NT2/D1 (cell line): ENCODE results near the gene SHB.

Source experiments
- DNase-seq: peaks from one replicate; pipeline ENCODE4 v3.0.0-alpha.2; 2011; ENCODE audit warnings: low read depth, low spot score
- H3K27me3 ChIP-seq: 2 replicates; pipeline ENCODE4 v1.6.0; 2011; ENCODE audit warnings: mild to moderate bottlenecking; ENCODE audit not compliant: insufficient read length, insufficient read depth
- H3K36me3 ChIP-seq: 2 replicates; pipeline ENCODE4 v1.6.1; 2011; ENCODE audit warnings: mild to moderate bottlenecking, low read length, mixed read lengths; ENCODE audit not compliant: insufficient read depth, insufficient read length
- H3K4me1 ChIP-seq: 2 replicates; pipeline ENCODE4 v1.5.1; 2011; ENCODE audit not compliant: insufficient read depth, insufficient read length
- H3K4me3 ChIP-seq: 2 replicates; pipeline ENCODE4 v1.5.1; 2011; ENCODE audit warnings: low read depth; ENCODE audit not compliant: insufficient read length
- H3K9ac ChIP-seq: 2 replicates; pipeline ENCODE4 v1.6.0; 2011; ENCODE audit warnings: low read depth; ENCODE audit not compliant: insufficient read length
- H3K9me3 ChIP-seq: 2 replicates; pipeline ENCODE4 v1.5.1; 2011; ENCODE audit warnings: mild to moderate bottlenecking, low read length; ENCODE audit not compliant: insufficient read depth
- SUZ12 ChIP-seq: IDR thresholded peaks from 2 replicates; pipeline ENCODE4 v1.6.1; 2011; ENCODE audit not compliant: insufficient read length, insufficient read depth; ENCODE audit errors: extremely low read depth
- YY1 ChIP-seq: IDR thresholded peaks from 2 replicates; pipeline ENCODE4 v1.6.1; 2011; ENCODE audit not compliant: insufficient read length, insufficient read depth
- ZNF274 ChIP-seq: IDR thresholded peaks from 2 replicates; pipeline ENCODE4 v1.6.1; 2011; ENCODE audit warnings: mild to moderate bottlenecking, low read depth, low read length

SHB gene

GRCh38 chr9:38085308-38085707 is 16.3 kb upstream of the SHB start:
- no peak overlapping the region for H3K4me3 ChIP-seq
- peaks cover 17% of the 10 kb centered on the region for H3K4me1 ChIP-seq
- no peaks in the 10 kb centered on the region for H3K27me3 ChIP-seq
- TF ChIP-seq YY1 (no peak), SUZ12 (no peak), ZNF274 (no peak)
- no peak for DNase-seq
- H3K9ac ChIP-seq, result no peak overlapping the region
- H3K9me3 ChIP-seq, result no peaks in the 10 kb centered on the region
- no peaks in the 10 kb centered on the region for H3K36me3 ChIP-seq

GRCh38 chr9:38084556-38084880 is 15.5 kb upstream of the SHB start:
- Histone ChIP-seq H3K36me3 (no peaks in the 10 kb centered on the region), H3K27me3 (no peaks in the 10 kb centered on the region), H3K4me1 (peaks cover 13% of the 10 kb centered on the region), H3K9me3 (no peaks in the 10 kb centered on the region), H3K4me3 (no peak overlapping the region), H3K9ac (no peak overlapping the region)
- TF ChIP-seq SUZ12 (no peak), ZNF274 (no peak), YY1 (no peak)
- no peak for DNase-seq

DNA sequence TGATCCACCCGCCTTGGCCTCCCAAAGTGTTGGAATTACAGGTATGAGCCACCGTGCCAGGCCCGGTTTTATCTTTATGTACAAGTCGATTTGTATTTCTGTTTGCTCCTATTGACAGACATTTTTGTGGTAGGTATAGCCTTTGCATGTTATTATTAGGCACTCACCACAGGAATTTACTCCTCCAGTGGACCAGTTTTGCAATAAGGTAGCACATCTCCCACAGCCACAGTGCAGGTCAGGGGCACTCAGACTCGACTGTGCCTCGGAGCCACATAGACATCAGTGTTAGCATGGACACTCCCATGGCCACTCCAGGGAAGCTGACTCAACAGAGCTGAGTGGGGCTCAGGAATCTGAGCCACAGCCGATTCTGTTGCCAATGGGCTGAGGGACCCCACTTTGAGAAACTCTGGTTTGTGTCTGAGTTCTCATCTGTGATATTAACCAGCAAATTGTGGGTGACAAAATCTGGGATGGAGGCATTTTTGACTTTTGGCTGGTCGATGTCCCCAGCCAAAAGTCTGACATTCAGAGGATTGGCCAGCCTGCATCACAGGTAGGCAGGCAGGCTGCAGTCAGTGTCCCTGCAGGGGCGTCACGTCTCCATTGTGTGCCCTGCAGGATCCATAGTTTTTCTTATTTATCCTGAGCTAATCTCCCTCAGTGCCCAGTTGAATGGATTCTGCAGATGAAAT is 15.0 kb upstream of the SHB start:
- Histone ChIP-seq H3K4me1 (peaks cover 11% of the 10 kb centered on the region), H3K9ac (no peak overlapping the region), H3K4me3 (no peak overlapping the region), H3K36me3 (no peaks in the 10 kb centered on the region), H3K27me3 (no peaks in the 10 kb centered on the region), H3K9me3 (no peaks in the 10 kb centered on the region)
- TF ChIP-seq ZNF274 (no peak), YY1 (no peak), SUZ12 (no peak)
- no peak for DNase-seq

GRCh38 chr9:38082446-38083287 is 13.6 kb upstream of the SHB start:
- DNase-seq, result no peak

DNA sequence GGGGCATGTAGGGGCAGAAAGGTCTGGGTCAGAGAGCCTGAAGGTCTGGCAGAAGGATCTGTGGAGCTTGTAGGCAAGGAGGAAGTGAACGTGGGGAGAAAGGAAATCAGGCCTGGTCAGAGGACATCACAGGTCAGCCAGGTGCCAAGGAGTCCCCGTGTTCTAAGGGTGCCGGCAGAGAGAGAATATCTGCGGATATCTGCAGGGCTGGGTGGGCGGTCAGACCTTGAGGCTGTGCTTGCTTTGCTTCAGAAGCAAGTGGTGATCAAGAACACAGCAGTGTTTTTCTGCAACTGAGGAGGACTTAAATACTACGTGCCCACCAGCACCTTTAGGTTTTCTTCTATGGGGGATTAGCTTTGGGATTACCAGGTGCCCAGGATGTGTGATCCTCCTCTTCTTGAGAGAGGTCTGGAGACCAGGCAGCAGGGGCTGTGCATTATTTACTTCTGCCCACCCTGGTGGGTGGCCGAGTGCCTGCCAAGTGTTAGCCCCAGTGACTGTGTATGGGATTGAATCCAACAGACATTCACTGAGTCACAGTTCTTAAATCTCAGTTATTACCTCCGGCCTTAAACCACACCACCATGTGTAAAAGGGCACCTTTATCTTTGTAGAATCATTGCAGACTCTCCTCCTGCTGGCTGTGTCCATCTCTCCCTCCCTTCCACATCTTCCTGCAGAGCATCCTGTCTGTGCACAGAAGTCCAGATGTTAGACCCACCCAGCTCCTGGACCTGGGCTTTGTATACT is 12.5 kb upstream of the SHB start:
- no peaks in the 10 kb centered on the region for H3K27me3 ChIP-seq
- no peak for DNase-seq
- H3K4me1 ChIP-seq, result peaks cover 11% of the 10 kb centered on the region
- TF ChIP-seq SUZ12 (no peak), ZNF274 (no peak), YY1 (no peak)
- no peaks in the 10 kb centered on the region for H3K9me3 ChIP-seq
- no peak overlapping the region for H3K4me3 ChIP-seq
- H3K36me3 ChIP-seq, result no peaks in the 10 kb centered on the region
- no peak overlapping the region for H3K9ac ChIP-seq

More at GRCh38 chr9:38082446-38083287, 13.6 kb upstream of the SHB start:
- TF ChIP-seq YY1, result no peak
- TF ChIP-seq ZNF274, result no peak
- TF ChIP-seq SUZ12, result no peak
- H3K4me1 ChIP-seq, result peaks cover 11% of the 10 kb centered on the region
- H3K9ac ChIP-seq, result no peak overlapping the region
- no peak overlapping the region for H3K4me3 ChIP-seq
- H3K9me3 ChIP-seq, result no peaks in the 10 kb centered on the region
- no peaks in the 10 kb centered on the region for H3K36me3 ChIP-seq
- H3K27me3 ChIP-seq, result no peaks in the 10 kb centered on the region

DNA sequence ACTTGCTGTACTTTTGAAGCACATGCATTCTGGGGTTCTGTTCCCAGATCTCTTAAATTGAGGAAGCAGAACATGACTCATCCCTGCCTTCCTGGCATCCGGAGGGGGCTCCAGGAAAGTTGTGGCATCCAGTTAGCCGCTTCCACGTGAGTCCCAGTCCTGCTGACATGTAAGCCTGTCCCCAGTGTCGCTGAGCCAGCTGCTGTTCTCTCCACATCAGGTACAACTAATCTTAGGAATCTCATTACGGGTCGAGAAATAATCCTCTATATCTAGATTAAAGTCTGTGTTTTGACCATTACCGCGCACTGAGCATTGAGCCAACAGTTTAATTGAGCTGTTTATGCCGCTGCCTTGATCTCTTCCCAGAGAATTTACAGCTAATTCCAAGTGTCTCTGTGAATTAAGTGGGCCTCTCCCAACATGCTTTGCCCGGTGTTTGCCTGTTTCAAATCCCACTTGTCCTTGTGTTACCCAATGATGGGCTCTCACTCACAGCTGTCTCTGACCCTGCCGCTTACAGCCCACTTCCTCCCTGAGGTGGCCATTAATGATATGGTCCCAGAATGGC is 10.5 kb upstream of the SHB start:
- Histone ChIP-seq H3K4me3 (no peak overlapping the region), H3K9me3 (no peaks in the 10 kb centered on the region), H3K4me1 (peaks cover 10% of the 10 kb centered on the region), H3K27me3 (no peaks in the 10 kb centered on the region), H3K36me3 (no peaks in the 10 kb centered on the region), H3K9ac (no peak overlapping the region)
- TF ChIP-seq SUZ12, result no peak
- TF ChIP-seq YY1, result no peak
- no peak for DNase-seq

DNA sequence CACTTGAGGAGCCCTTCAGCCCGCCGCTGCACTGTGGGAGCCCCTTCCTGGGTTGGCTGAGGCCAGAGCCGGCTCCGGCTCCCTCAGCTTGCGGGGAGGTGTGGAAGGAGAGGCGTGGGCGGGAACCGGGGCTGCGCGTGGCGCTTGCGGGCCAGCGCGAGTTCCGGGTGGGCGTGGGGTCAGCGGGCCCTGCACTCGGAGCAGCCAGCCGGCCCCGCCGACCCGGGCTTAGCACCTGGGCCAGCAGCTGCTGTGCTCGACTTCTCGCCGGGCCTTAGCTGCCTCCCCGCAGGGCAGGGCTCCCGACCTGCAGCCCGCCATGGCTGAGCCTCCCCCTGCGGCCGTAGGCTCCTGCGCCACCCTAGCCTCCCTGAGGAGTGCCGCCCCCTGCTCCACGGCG is 6.2 kb upstream of the SHB start:
- Histone ChIP-seq H3K4me3 (no peak overlapping the region), H3K9ac (no peak overlapping the region), H3K9me3 (no peaks in the 10 kb centered on the region), H3K36me3 (no peaks in the 10 kb centered on the region), H3K27me3 (peaks cover 8% of the 10 kb centered on the region), H3K4me1 (peaks cover 2% of the 10 kb centered on the region)
- no peak for DNase-seq
- TF ChIP-seq ZNF274 (no peak), YY1 (no peak), SUZ12 (no peak)
